Fibroblast of skin of right quadriceps (primary cell): Measurements from ENCODE around the gene PRKAG2.
"Not testable (repeated sequence)": the region's sequence is repeated elsewhere in the genome, so short reads cannot be mapped to it uniquely, and the experiment has no call there.

Experiments used
- DNase-seq: peaks from one replicate; pipeline ENCODE4 v3.0.0-alpha.2; 2013

Gene PRKAG2

GRCh38 chr7:151832656-151833055 is 44.3 kb downstream of the PRKAG2 start:
- DNase-seq, result no peak

GRCh38 chr7:151832138-151832537 is 44.8 kb downstream of the PRKAG2 start:
- no peak for DNase-seq

- DNase-seq, result no peak
Measured at GRCh38 chr7:151831606-151832005, 45.3 kb downstream of the PRKAG2 start.

- DNase-seq, result no peak
Measured at GRCh38 chr7:151830121-151830830, 46.6 kb downstream of the PRKAG2 start.

GRCh38 chr7:151829707-151830106 is 47.2 kb downstream of the PRKAG2 start:
- DNase-seq, result no peak

- no peak for DNase-seq
Measured at GRCh38 chr7:151827620-151828019, 49.3 kb downstream of the PRKAG2 start.

GRCh38 chr7:151826316-151826715 is 50.6 kb downstream of the PRKAG2 start:
- DNase-seq, result not testable (repeated sequence)

GRCh38 chr7:151825721-151826120 is 51.2 kb downstream of the PRKAG2 start:
- no peak for DNase-seq

GRCh38 chr7:151824373-151824933 is 52.5 kb downstream of the PRKAG2 start:
- DNase-seq, result no peak

GRCh38 chr7:151823566-151824372 is 53.1 kb downstream of the PRKAG2 start:
- no peak for DNase-seq

- no peak for DNase-seq
Measured at GRCh38 chr7:151822541-151823181, 54.3 kb downstream of the PRKAG2 start.

GRCh38 chr7:151821806-151822540 is 54.9 kb downstream of the PRKAG2 start:
- no peak for DNase-seq

GRCh38 chr7:151821226-151821625 is 55.7 kb downstream of the PRKAG2 start:
- DNase-seq, result no peak

- DNase-seq, result no peak
Measured at GRCh38 chr7:151820491-151821105, 56.3 kb downstream of the PRKAG2 start.

GRCh38 chr7:151819866-151820265 is 57.0 kb downstream of the PRKAG2 start:
- DNase-seq, result no peak

- DNase-seq, result no peak
Measured at GRCh38 chr7:151818674-151819519, 58.0 kb downstream of the PRKAG2 start.

GRCh38 chr7:151817981-151818673 is 58.8 kb downstream of the PRKAG2 start:
- no peak for DNase-seq

GRCh38 chr7:151817315-151817690 is 59.6 kb downstream of the PRKAG2 start:
- DNase-seq, result no peak

GRCh38 chr7:151816562-151817314 is 60.2 kb downstream of the PRKAG2 start:
- DNase-seq, result no peak

GRCh38 chr7:151815419-151815818 is 61.5 kb downstream of the PRKAG2 start:
- DNase-seq, result no peak
